Smooth muscle cell (in vitro differentiated cells): ENCODE results near the gene PJA2. TPM values are rescaled to one million over a fixed set of nuclear protein-coding genes. Genes with fewer than 3 reads are reported as not detected.

Experiments used
- DNase-seq: peaks from one replicate; lab custom pipeline; 2025; ENCODE audit not compliant: unreplicated experiment; lab: John Stamatoyannopoulos, UW
- H2AFZ ChIP-seq: fragments of 200-600 bp; sonication (generic); 2 replicates; pipeline ENCODE4 v1.6.0; 2016; ENCODE audit warnings: antibody characterized with exemption, low read depth, mild to moderate bottlenecking
- H3F3A ChIP-seq: fragments of 200-600 bp; sonication (generic); 2 replicates; pipeline ENCODE4 v1.6.0; 2017; ENCODE audit warnings: antibody characterized with exemption, low read depth
- H3K27ac ChIP-seq: fragments of 200-600 bp; sonication (generic); 2 replicates; pipeline ENCODE4 v1.5.1; 2016; ENCODE audit warnings: low read depth, mild to moderate bottlenecking
- H3K27me3 ChIP-seq: fragments of 200-600 bp; sonication (generic); 2 replicates; pipeline ENCODE4 v1.6.1; 2016; ENCODE audit warnings: low read depth, mild to moderate bottlenecking
- H3K36me3 ChIP-seq: fragments of 200-600 bp; sonication (generic); 2 replicates; pipeline ENCODE4 v1.5.1; 2016; ENCODE audit warnings: low read depth
- H3K4me1 ChIP-seq: fragments of 200-600 bp; sonication (generic); 2 replicates; pipeline ENCODE4 v1.5.1; 2016; ENCODE audit warnings: low read depth
- H3K4me2 ChIP-seq: fragments of 200-600 bp; sonication (generic); 2 replicates; pipeline ENCODE4 v1.6.0; 2016; ENCODE audit warnings: mild to moderate bottlenecking
- H3K4me3 ChIP-seq: fragments of 200-600 bp; sonication (generic); 2 replicates; pipeline ENCODE4 v1.5.1; 2016; ENCODE audit warnings: mild to moderate bottlenecking
- H3K79me2 ChIP-seq: fragments of 200-600 bp; sonication (generic); 2 replicates; pipeline ENCODE4 v1.6.0; 2016; ENCODE audit warnings: low read depth, mild to moderate bottlenecking
- H3K9ac ChIP-seq: fragments of 200-600 bp; sonication (generic); 2 replicates; pipeline ENCODE4 v1.6.0; 2016; ENCODE audit warnings: low read depth
- H3K9me3 ChIP-seq: fragments of 200-600 bp; sonication (generic); replicated peaks from 2 replicates; pipeline ENCODE4 v1.5.1; 2016; ENCODE audit warnings: low read depth
- H4K20me1 ChIP-seq: fragments of 200-600 bp; sonication (generic); 2 replicates; pipeline ENCODE4 v1.6.0; 2016; ENCODE audit warnings: low read depth
- WGBS: methylation state at CpG from one replicate; pipeline ENCODE4 v1.1.7; 2016; ENCODE audit warnings: low lambda C conversion rate; 5-methylcytosine and 5-hydroxymethylcytosine counted together
- polyA plus RNA-seq: library from polyadenylated mRNA; unstranded; fragments of >200 nt; fragmentation: Nextera tagmentation; extraction: Ambion mirVana; gene quantifications from 2 replicates; pipeline ENCODE4 v1.2.1, GENCODE V29; 2016
- total RNA-seq: library from RNA; depleted of rRNA; stranded (reverse); fragments of >200 nt; gene quantifications from 2 replicates; pipeline ENCODE4 v1.2.3, GENCODE V29; 2014
- TF ChIP-seq, protein P1 (sequence below): fragments of 200-600 bp; sonication (generic); IDR thresholded peaks from 2 replicates; pipeline ENCODE4 v1.5.1; 2017; ENCODE audit warnings: borderline replicate concordance, mild to moderate bottlenecking, antibody characterized with exemption; ENCODE audit not compliant: insufficient read depth, poor library complexity, severe bottlenecking

The PJA2 gene
- total and polyA plus RNA-seq, 2 experiments from 2014 or later: 84.0 to 183 TPM

DNA sequence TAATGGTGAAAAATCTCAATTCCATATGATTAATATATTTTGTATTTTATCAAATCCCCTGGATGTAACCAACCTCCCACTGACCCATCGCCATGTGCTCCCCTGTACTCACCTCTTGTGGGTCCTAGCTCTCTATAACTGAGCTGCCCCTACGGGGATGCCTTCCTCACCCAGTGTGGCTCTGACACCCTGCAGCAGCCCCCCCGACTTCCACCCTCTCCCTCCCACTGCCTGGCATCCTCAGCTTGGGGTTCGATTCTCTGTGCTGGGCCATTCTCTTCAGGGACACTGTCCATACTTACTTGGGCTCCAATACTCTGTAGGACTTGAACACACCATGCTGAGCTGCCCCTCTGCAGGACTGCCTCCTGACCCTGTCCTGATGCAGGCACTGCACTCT is 87.1 kb downstream of the PJA2 start:
- Histone ChIP-seq H3F3A (no peaks in the 10 kb centered on the region), H3K4me3 (no peak overlapping the region), H2AFZ (no peak overlapping the region), H3K79me2 (no peaks in the 10 kb centered on the region), H3K4me1 (no peaks in the 10 kb centered on the region), H3K9me3 (no peaks in the 10 kb centered on the region), H3K27ac (no peak overlapping the region), H3K4me2 (no peak overlapping the region), H3K36me3 (no peaks in the 10 kb centered on the region), H3K27me3 (no peaks in the 10 kb centered on the region), H3K9ac (no peak overlapping the region), H4K20me1 (no peaks in the 10 kb centered on the region)
- 98% methylated on average over 4 of the region's 4 CpGs for WGBS
- TF ChIP-seq, protein P1, sequence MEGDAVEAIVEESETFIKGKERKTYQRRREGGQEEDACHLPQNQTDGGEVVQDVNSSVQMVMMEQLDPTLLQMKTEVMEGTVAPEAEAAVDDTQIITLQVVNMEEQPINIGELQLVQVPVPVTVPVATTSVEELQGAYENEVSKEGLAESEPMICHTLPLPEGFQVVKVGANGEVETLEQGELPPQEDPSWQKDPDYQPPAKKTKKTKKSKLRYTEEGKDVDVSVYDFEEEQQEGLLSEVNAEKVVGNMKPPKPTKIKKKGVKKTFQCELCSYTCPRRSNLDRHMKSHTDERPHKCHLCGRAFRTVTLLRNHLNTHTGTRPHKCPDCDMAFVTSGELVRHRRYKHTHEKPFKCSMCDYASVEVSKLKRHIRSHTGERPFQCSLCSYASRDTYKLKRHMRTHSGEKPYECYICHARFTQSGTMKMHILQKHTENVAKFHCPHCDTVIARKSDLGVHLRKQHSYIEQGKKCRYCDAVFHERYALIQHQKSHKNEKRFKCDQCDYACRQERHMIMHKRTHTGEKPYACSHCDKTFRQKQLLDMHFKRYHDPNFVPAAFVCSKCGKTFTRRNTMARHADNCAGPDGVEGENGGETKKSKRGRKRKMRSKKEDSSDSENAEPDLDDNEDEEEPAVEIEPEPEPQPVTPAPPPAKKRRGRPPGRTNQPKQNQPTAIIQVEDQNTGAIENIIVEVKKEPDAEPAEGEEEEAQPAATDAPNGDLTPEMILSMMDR: no peak
- DNase-seq: no peak

DNA sequence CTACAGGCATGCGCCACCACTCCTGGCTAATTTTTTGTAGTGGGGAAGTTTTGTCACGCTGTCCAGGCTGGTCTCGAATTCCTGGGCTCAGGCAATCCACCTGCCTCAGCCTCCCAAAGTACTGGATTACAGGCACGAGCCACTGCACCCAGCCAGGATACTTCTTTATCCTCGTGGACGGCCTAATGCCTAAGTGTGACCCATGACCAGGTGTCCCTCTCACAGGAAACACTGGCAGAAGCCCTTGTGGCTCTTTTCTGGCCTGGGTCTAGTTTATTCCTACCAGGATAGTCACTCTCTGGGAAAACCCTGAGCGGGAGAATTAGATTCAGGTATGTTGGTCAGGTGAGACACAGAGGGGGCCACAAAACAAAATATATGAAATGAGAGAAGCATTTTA is 90.4 kb downstream of the PJA2 start:
- H3F3A ChIP-seq: no peaks in the 10 kb centered on the region
- no peak overlapping the region for H3K27ac ChIP-seq
- no peak overlapping the region for H3K4me3 ChIP-seq
- WGBS: 94% methylated on average over 7 of the region's 7 CpGs
- H3K9me3 ChIP-seq: no peaks in the 10 kb centered on the region
- no peaks in the 10 kb centered on the region for H3K36me3 ChIP-seq
- H3K9ac ChIP-seq: no peak overlapping the region
- H3K4me2 ChIP-seq: no peak overlapping the region
- H3K27me3 ChIP-seq: no peaks in the 10 kb centered on the region
- H3K4me1 ChIP-seq: no peaks in the 10 kb centered on the region
- DNase-seq: no peak
- H3K79me2 ChIP-seq: no peaks in the 10 kb centered on the region
- no peaks in the 10 kb centered on the region for H4K20me1 ChIP-seq
- TF ChIP-seq, protein P1: no peak
- H2AFZ ChIP-seq: no peak overlapping the region

DNA sequence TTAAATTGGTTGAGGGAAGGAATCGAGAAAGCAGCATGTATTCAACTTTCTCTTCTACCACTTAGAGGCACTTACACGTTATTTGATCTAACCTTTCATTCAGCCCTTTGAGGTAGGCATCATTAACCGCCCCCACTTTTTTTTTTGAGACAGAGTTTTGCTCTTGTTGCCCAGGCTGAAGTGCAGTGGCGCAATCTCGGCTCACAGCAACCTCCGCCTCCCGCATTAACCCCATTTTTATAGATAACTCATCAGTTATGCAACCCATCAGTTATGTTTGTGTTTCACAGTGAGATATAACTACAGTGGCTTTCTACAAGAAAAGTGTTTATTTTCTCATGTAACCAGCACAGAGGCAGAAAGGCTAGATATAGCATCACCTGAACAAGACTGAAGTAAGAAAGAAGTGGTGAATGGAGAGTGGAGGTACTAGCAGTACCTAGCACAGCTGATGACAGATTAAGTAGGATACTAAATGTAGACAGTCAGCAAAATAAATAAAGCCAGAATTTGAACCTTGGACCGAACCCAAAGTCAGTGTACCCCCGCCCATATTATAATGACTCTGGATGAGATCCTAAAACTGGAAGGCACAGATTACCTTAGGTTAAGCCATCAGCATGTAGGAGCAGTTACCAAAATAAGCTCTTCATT is 91.2 kb downstream of the PJA2 start:
- 97% methylated on average over 9 of the region's 9 CpGs for WGBS
- TF ChIP-seq, protein P1: no peak
- Histone ChIP-seq H3K9me3 (no peaks in the 10 kb centered on the region), H3K27ac (no peak overlapping the region), H3K79me2 (no peaks in the 10 kb centered on the region), H4K20me1 (no peaks in the 10 kb centered on the region), H3F3A (no peaks in the 10 kb centered on the region), H3K4me1 (no peaks in the 10 kb centered on the region), H3K4me3 (no peak overlapping the region), H3K9ac (no peak overlapping the region), H3K4me2 (no peak overlapping the region), H3K27me3 (no peaks in the 10 kb centered on the region), H2AFZ (no peak overlapping the region), H3K36me3 (no peaks in the 10 kb centered on the region)
- no peak for DNase-seq

DNA sequence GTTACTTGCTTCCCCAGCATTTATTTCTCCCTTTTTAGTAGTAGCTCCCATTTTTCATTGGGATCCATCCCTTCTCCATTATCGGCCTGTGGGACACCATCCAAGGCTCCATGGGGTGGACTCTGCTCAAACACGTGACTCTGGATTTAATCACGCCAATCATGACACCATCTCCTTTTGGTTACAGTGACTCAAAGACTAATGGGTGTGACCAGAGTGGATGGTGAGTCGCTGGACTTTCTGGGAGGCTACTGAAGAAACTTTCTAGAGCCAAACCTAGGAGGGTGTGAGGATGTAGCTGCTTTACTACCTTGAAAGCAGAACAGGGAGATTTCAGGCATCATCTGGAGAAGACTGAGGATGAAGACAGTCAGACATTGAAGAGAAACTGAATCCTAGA is 93.1 kb downstream of the PJA2 start:
- H3K36me3 ChIP-seq: no peaks in the 10 kb centered on the region
- H3K9ac ChIP-seq: no peak overlapping the region
- H3K4me2 ChIP-seq: no peak overlapping the region
- H2AFZ ChIP-seq: no peak overlapping the region
- H3K4me3 ChIP-seq: no peak overlapping the region
- no peaks in the 10 kb centered on the region for H3K79me2 ChIP-seq
- no peaks in the 10 kb centered on the region for H3K27me3 ChIP-seq
- no peak for DNase-seq
- 91% methylated on average over 4 of the region's 4 CpGs for WGBS
- H3F3A ChIP-seq: no peaks in the 10 kb centered on the region
- no peaks in the 10 kb centered on the region for H3K4me1 ChIP-seq
- TF ChIP-seq, protein P1: no peak
- H3K27ac ChIP-seq: no peak overlapping the region
- H3K9me3 ChIP-seq: no peaks in the 10 kb centered on the region
- H4K20me1 ChIP-seq: no peaks in the 10 kb centered on the region
